IMR-90 (cell line): ENCODE results near the gene CEP20. TPM values are rescaled to one million over a fixed set of nuclear protein-coding genes. Genes with fewer than 3 reads are reported as not detected.

ENCODE experiments used
- ATAC-seq: fragments of 200-7000 bp; cut with Tn5 transposase; 2 replicates; pipeline ENCODE4 v1.9.1; 2020; ENCODE audit warnings: low read depth, mild to moderate bottlenecking, moderate library complexity
- BruUV-seq: library from RNA; stranded (reverse); fragments of 400-500 nt; replicated peaks from 2 replicates; lab custom pipeline; 2021; lab: Mats Ljungman, UMichigan
- CTCF ChIA-PET: fragments of 300-600 bp; formaldehyde crosslinking; extraction: SDS; loops from one replicate; lab custom pipeline; 2021; ENCODE audit warnings: antibody characterized with exemption; lab: Yijun Ruan, JAX
- POLR2A ChIA-PET: fragments of 300-600 bp; sonication (Branson Sonifier 250); formaldehyde crosslinking; loops from one replicate; lab custom pipeline; 2022; ENCODE audit warnings: antibody characterized with exemption; ENCODE audit not compliant: unreplicated experiment; lab: Charles Lee
- DNase-seq: peaks from one replicate; pipeline ENCODE4 v3.0.0; 2013
- H2AFZ ChIP-seq: replicated peaks from 2 replicates; pipeline ENCODE3; 2013; ENCODE audit warnings: low read length, mild to moderate bottlenecking; ENCODE audit not compliant: poor library complexity
- H2AK5ac ChIP-seq: 2 replicates; pipeline ENCODE4 v1.6.1; 2013; ENCODE audit warnings: low read depth, low read length, inconsistent platforms
- H2AK9ac ChIP-seq: replicated peaks from 2 replicates; pipeline ENCODE3; 2013; ENCODE audit warnings: mild to moderate bottlenecking, low read depth, low read length, moderate library complexity; ENCODE audit not compliant: poor library complexity
- H2BK120ac ChIP-seq: 2 replicates; pipeline ENCODE4 v1.6.1; 2013; ENCODE audit warnings: low read depth, low read length, inconsistent platforms
- H2BK15ac ChIP-seq: 3 replicates; pipeline ENCODE4 v1.6.1; 2013; ENCODE audit warnings: low read depth, low read length, inconsistent platforms
- H2BK20ac ChIP-seq: 2 replicates; pipeline ENCODE4 v1.6.1; 2013; ENCODE audit warnings: low read depth, mild to moderate bottlenecking, inconsistent platforms, low read length, moderate library complexity
- H2BK5ac ChIP-seq: 2 replicates; pipeline ENCODE4 v1.6.1; 2013; ENCODE audit warnings: mild to moderate bottlenecking, low read depth, low read length, inconsistent platforms; ENCODE audit not compliant: poor library complexity, severe bottlenecking
- H3K14ac ChIP-seq: replicated peaks from 2 replicates; pipeline ENCODE4 v1.6.1; 2013; ENCODE audit warnings: low read depth, low read length, inconsistent platforms
- H3K18ac ChIP-seq: 2 replicates; pipeline ENCODE4 v1.6.1; 2013; ENCODE audit warnings: low read depth, low read length, control low read depth
- H3K23ac ChIP-seq: 2 replicates; pipeline ENCODE4 v1.6.1; 2013; ENCODE audit warnings: low read depth, low read length, inconsistent platforms
- H3K27ac ChIP-seq: 2 replicates; pipeline ENCODE4 v1.5.1; 2013; ENCODE audit warnings: mild to moderate bottlenecking, control low read depth, low read length; ENCODE audit not compliant: insufficient read depth
- H3K27me3 ChIP-seq: 2 replicates; pipeline ENCODE4 v1.6.1; 2013; ENCODE audit warnings: low read length; ENCODE audit not compliant: control insufficient read depth, insufficient read depth
- H3K36me3 ChIP-seq: 2 replicates; pipeline ENCODE4 v1.6.1; 2013; ENCODE audit warnings: low read length, mixed read lengths; ENCODE audit not compliant: control insufficient read depth, insufficient read depth
- H3K4ac ChIP-seq: 2 replicates; pipeline ENCODE4 v1.6.1; 2013; ENCODE audit warnings: low read depth, low read length, inconsistent platforms
- H3K4me1 ChIP-seq: 2 replicates; pipeline ENCODE4 v1.6.1; 2013; ENCODE audit warnings: low read length, mixed read lengths; ENCODE audit not compliant: control insufficient read depth, insufficient read depth
- H3K4me2 ChIP-seq: 2 replicates; pipeline ENCODE4 v1.6.1; 2013; ENCODE audit warnings: low read depth, mild to moderate bottlenecking, control low read depth, low read length, moderate library complexity
- H3K4me3 ChIP-seq: 2 replicates; pipeline ENCODE4 v1.5.1; 2013; ENCODE audit warnings: low read depth, mild to moderate bottlenecking, control low read depth, low read length, moderate library complexity; ENCODE audit not compliant: insufficient read depth
- H3K56ac ChIP-seq: 2 replicates; pipeline ENCODE4 v1.6.1; 2013; ENCODE audit warnings: low read length, inconsistent platforms; ENCODE audit not compliant: insufficient read depth; ENCODE audit errors: extremely low read depth
- H3K79me1 ChIP-seq, 2 experiments: 2 replicates each; pipeline ENCODE4 v1.6.1; 2013; ENCODE audit warnings: low read length in 2 of 2, inconsistent platforms in 1 of 2, low read depth in 1 of 2
- H3K9ac ChIP-seq: 2 replicates; pipeline ENCODE4 v1.6.1; 2013; ENCODE audit warnings: low read depth, low read length, control low read depth
- H3K9me1 ChIP-seq: 2 replicates; pipeline ENCODE4 v1.6.1; 2013; ENCODE audit warnings: low read length, inconsistent platforms; ENCODE audit not compliant: insufficient read depth
- H3K9me3 ChIP-seq: 2 replicates; pipeline ENCODE4 v1.6.1; 2013; ENCODE audit warnings: low read length; ENCODE audit not compliant: control insufficient read depth, insufficient read depth
- H4K20me1 ChIP-seq: 2 replicates; pipeline ENCODE4 v1.6.1; 2013; ENCODE audit warnings: low read length, inconsistent platforms; ENCODE audit not compliant: insufficient read depth
- H4K5ac ChIP-seq: 2 replicates; pipeline ENCODE4 v1.6.1; 2013; ENCODE audit warnings: mild to moderate bottlenecking, low read depth, low read length, control low read depth
- H4K8ac ChIP-seq, 2 experiments: 2 replicates each; pipeline ENCODE4 v1.6.1; 2013; ENCODE audit warnings: low read depth in 2 of 2, low read length in 2 of 2, control low read depth in 1 of 2, inconsistent platforms in 1 of 2
- H4K91ac ChIP-seq: 2 replicates; pipeline ENCODE4 v1.6.1; 2013; ENCODE audit warnings: low read depth, low read length, inconsistent platforms; ENCODE audit not compliant: insufficient read depth
- CEBPB ChIP-seq: IDR thresholded peaks from 2 replicates; pipeline ENCODE4 v1.6.1; 2012; ENCODE audit warnings: low read depth, low read length, improper control_type of control experiment
- MAFK ChIP-seq: IDR thresholded peaks from 2 replicates; pipeline ENCODE4 v1.6.1; 2012; ENCODE audit warnings: low read depth, low read length, improper control_type of control experiment
- NFE2L2 ChIP-seq: fragments of 150-350 bp; IDR thresholded peaks from 2 replicates; pipeline ENCODE4 v1.6.1; 2016; ENCODE audit warnings: low read depth, mild to moderate bottlenecking, low read length
- RCOR1 ChIP-seq: IDR thresholded peaks from 2 replicates; pipeline ENCODE4 v1.6.1; 2012; ENCODE audit warnings: mild to moderate bottlenecking, low read length, improper control_type of control experiment; ENCODE audit not compliant: insufficient replicate concordance
- WGBS, 2 experiments: methylation state at CpG; one replicate each; pipeline versions ENCODE4 v1.1.5 to v1.1.7; 2013; ENCODE audit warnings: missing lambda C conversion rate in 2 of 2; ENCODE audit not compliant: insufficient read length in 1 of 2; ENCODE audit errors: extremely low coverage in 2 of 2; 5-methylcytosine and 5-hydroxymethylcytosine counted together
- dilution Hi-C: fragments of 300-500 bp; cut with HindIII; formaldehyde crosslinking; loops from one replicate; pipeline ENCODE4 v1.14.3; 2018; ENCODE audit warnings: low sequenced_read_pairs; ENCODE audit not compliant: unreplicated experiment
- in situ Hi-C: fragments of 300-500 bp; cut with MboI; formaldehyde crosslinking; loops from 3 replicates; pipeline ENCODE4 v1.14.3; 2019; ENCODE audit warnings: low sequenced_read_pairs, inconsistent platforms, mixed read lengths
- intact Hi-C: fragments of 100-400 bp; cut with micrococcal nuclease; formaldehyde crosslinking; loops from 2 replicates; pipeline ENCODE4 v1.10.0; 2022
- polyA plus RNA-seq, 3 experiments: library from polyadenylated mRNA; depleted of rRNA; stranded (reverse); fragments of >200 nt; gene quantifications; 2 replicates each; pipeline ENCODE4 v1.2.3, GENCODE V29; 2012; ENCODE audit warnings: low replicate concordance in 1 of 3
- total RNA-seq: library from RNA; depleted of rRNA; stranded (reverse); fragments of >200 nt; gene quantifications from 2 replicates; pipeline ENCODE4 v1.2.3, GENCODE V29; 2012

CEP20 gene
- total and polyA plus RNA-seq, 2 of the 4 experiments (the other 2 are of a cell fraction), result 28.8 to 40.1 TPM

- Histone ChIP-seq H3K9me1 (peaks cover 16% of the 10 kb centered on the region), H2BK120ac (peak overlapping the region; percentile 93), H3K9ac (peak overlapping the region; percentile 3; the same call in 1 of the 2 replicates), H3K23ac (peak overlapping the region; percentile 33; the same call in 1 of the 2 replicates), H3K9me3 (no peaks in the 10 kb centered on the region), H3K79me1 (peaks cover 0 to 11% of the 10 kb centered on the region in 2 experiments; a peak in 1 of 4 replicates), H4K20me1 (no peaks in the 10 kb centered on the region), H2AK9ac (peak overlapping the region; percentile 67), H4K5ac (peak overlapping the region; percentile 68), H2AK5ac (peak overlapping the region; percentile 88), H3K36me3 (no peaks in the 10 kb centered on the region), H2BK15ac (peak overlapping the region; percentile 59; the same call in 2 of the 3 replicates), H3K4ac (peak overlapping the region; percentile 92), H3K4me1 (peaks cover 7% of the 10 kb centered on the region), H4K91ac (peak overlapping the region; percentile 89), H3K27ac (peak overlapping the region; percentile 37), H3K4me3 (peak overlapping the region; percentile 10; the same call in 1 of the 2 replicates), H2BK5ac (peak overlapping the region; percentile 87), H3K56ac (peak overlapping the region; percentile 8; the same call in 1 of the 2 replicates), H3K27me3 (no peaks in the 10 kb centered on the region), H3K18ac (peak overlapping the region; percentile 48), H3K14ac (peak overlapping the region; percentile 93), H2AFZ (peak overlapping the region; percentile 89), H4K8ac (peak overlapping the region; percentile 40 to 78; a peak in 3 of 4 replicates), H2BK20ac (peak overlapping the region; percentile 83), H3K4me2 (peak overlapping the region; percentile 54)
- WGBS, 2 experiments, result 40% methylated on average over 2 of the region's 5 CpGs; no CpG with 5 or more reads in 1 of the 2 experiments
- ATAC-seq (peak; percentile 79), DNase-seq (peak; percentile 79)
- intact Hi-C loops (no loop called here), dilution Hi-C loops (no loop called here), in situ Hi-C loops (loop anchor here (25.0 kb wide), 1 partner anchor 114 kb away; no protein-coding TSS in a partner anchor)
- no TSS peak for BruUV-seq
- POLR2A ChIA-PET, result no interaction called here
- TF ChIP-seq NFE2L2 (peak; percentile 16; the same call in 1 of the 2 replicates), MAFK (peak; percentile 73), CEBPB (0 out of 2 replicates have a peak, but pooled peaks have one; percentile 7), RCOR1 (no peak)
- CTCF ChIA-PET, result no interaction called here
Observed at GRCh38 chr16:15897834-15898254, 9.4 kb upstream of the CEP20 start.
